Upper lobe of left lung (tissue), 4 donors: Measurements from ENCODE around the gene LTB.

Source experiments
- CTCF ChIP-seq, 6 experiments: fragments of 450-650 bp in 4 of 6; fragments of 200-600 bp in 2 of 6; sonication (generic) in 2 of 6; IDR thresholded peaks; one replicate each; pipeline ENCODE4 v1.5.1; 2016 to 2019; ENCODE audit warnings: antibody characterized with exemption in 6 of 6
- POLR2A ChIP-seq, 4 donors: fragments of 450-650 bp; IDR thresholded peaks; one replicate each; pipeline ENCODE4 v1.5.1; 2016 to 2017; ENCODE audit warnings: antibody characterized with exemption in 4 of 4, mild to moderate bottlenecking in 2 of 4

- TF ChIP-seq CTCF (IDR thresholded peaks at IDR 0.05) (peak; percentile 92 to 98 (median 96)), POLR2A (IDR thresholded peaks at IDR 0.05) (no peak)
Measured at GRCh38 chr6:31546339-31546957, 35.8 kb downstream of the LTB start, which contains the start of gene ATP6V1G2.
